Hepatocyte (in vitro differentiated cells): ENCODE results near the gene PTTG1.

Source experiments
- CTCF ChIP-seq: fragments of 200-600 bp; sonication (generic); IDR thresholded peaks from 2 replicates; pipeline ENCODE4 v1.5.1; 2016; ENCODE audit warnings: antibody characterized with exemption, mild to moderate bottlenecking; ENCODE audit not compliant: poor library complexity
- EZH2 ChIP-seq: fragments of 200-600 bp; sonication (generic); IDR thresholded peaks from 2 replicates; pipeline ENCODE4 v1.6.1; 2016; ENCODE audit warnings: antibody characterized with exemption, mild to moderate bottlenecking, borderline replicate concordance

- TF ChIP-seq EZH2, result no peak
- peak; percentile 96 for TF ChIP-seq CTCF
Observed at GRCh38 chr5:160439205-160439600, 17.5 kb downstream of the PTTG1 start.
